GM23338 (cell line): ENCODE measurements around the gene FRS2. TPM values are rescaled to one million over a fixed set of nuclear protein-coding genes. Genes with fewer than 3 reads are reported as not detected.

Source experiments
- ATAC-seq: fragments of 200-7000 bp; cut with Tn5 transposase; 3 replicates; pipeline ENCODE4 v1.9.1; 2020
- DNase-seq: peaks from one replicate; pipeline ENCODE4 v3.0.0-alpha.2; 2015; ENCODE audit warnings: low spot score
- H2AFZ ChIP-seq: fragments of 200-600 bp; sonication (generic); 2 replicates; pipeline ENCODE4 v1.8.0; 2016; ENCODE audit warnings: antibody characterized with exemption, mild to moderate bottlenecking, moderate library complexity
- H3F3A ChIP-seq: fragments of 200-600 bp; sonication (generic); replicated peaks from 2 replicates; pipeline ENCODE4 v1.8.0; 2017; ENCODE audit warnings: antibody characterized with exemption, mixed run types, low read depth
- H3K27ac ChIP-seq: fragments of 200-600 bp; sonication (generic); 2 replicates; pipeline ENCODE4 v1.6.1; 2016; ENCODE audit warnings: low read depth
- H3K27me3 ChIP-seq: fragments of 200-600 bp; sonication (generic); 2 replicates; pipeline ENCODE4 v1.8.0; 2016; ENCODE audit warnings: mild to moderate bottlenecking, mixed run types, moderate library complexity; ENCODE audit not compliant: insufficient read depth
- H3K36me3 ChIP-seq: fragments of 200-600 bp; sonication (generic); 2 replicates; pipeline ENCODE4 v1.8.0; 2016; ENCODE audit warnings: mild to moderate bottlenecking; ENCODE audit not compliant: insufficient read depth
- H3K4me1 ChIP-seq: fragments of 200-600 bp; sonication (generic); 2 replicates; pipeline ENCODE4 v1.8.0; 2016; ENCODE audit warnings: mild to moderate bottlenecking, moderate library complexity; ENCODE audit not compliant: insufficient read depth
- H3K4me2 ChIP-seq: fragments of 200-600 bp; sonication (generic); 2 replicates; pipeline ENCODE4 v1.7.1; 2017; ENCODE audit warnings: mixed run types
- H3K4me3 ChIP-seq: fragments of 200-600 bp; sonication (generic); 2 replicates; pipeline ENCODE4 v1.6.1; 2016; ENCODE audit warnings: mixed run types
- H3K79me2 ChIP-seq: fragments of 200-600 bp; sonication (generic); replicated peaks from 2 replicates; pipeline ENCODE4 v1.8.0; 2017; ENCODE audit warnings: mild to moderate bottlenecking; ENCODE audit not compliant: insufficient read depth
- H3K9me2 ChIP-seq: fragments of 200-600 bp; sonication (generic); 2 replicates; pipeline ENCODE4 v1.8.0; 2017; ENCODE audit not compliant: insufficient read depth
- H4K20me1 ChIP-seq: fragments of 200-600 bp; sonication (generic); replicated peaks from 2 replicates; pipeline ENCODE4 v1.8.0; 2017; ENCODE audit warnings: mild to moderate bottlenecking; ENCODE audit not compliant: insufficient read depth
- H3K27ac Mint-ChIP-seq: 2 replicates; pipeline ENCODE4 v1.8.0; 2020; ENCODE audit warnings: inconsistent platforms, mild to moderate bottlenecking, moderate library complexity, mixed read lengths
- H3K27me3 Mint-ChIP-seq: 3 replicates; pipeline ENCODE4 v1.8.0; 2022; ENCODE audit warnings: low read depth, mild to moderate bottlenecking, moderate library complexity, mixed read lengths, inconsistent platforms; ENCODE audit not compliant: insufficient read depth, poor library complexity
- H3K36me3 Mint-ChIP-seq: 3 replicates; pipeline ENCODE4 v1.8.0; 2021; ENCODE audit warnings: low read depth, mild to moderate bottlenecking, inconsistent platforms, moderate library complexity, mixed read lengths
- H3K4me1 Mint-ChIP-seq: 3 replicates; pipeline ENCODE4 v1.8.0; 2020; ENCODE audit warnings: mild to moderate bottlenecking, inconsistent platforms, mixed read lengths
- H3K4me3 Mint-ChIP-seq: 3 replicates; pipeline ENCODE4 v1.8.0; 2021; ENCODE audit warnings: moderate library complexity, mild to moderate bottlenecking, inconsistent platforms, mixed read lengths
- H3K9me3 Mint-ChIP-seq: 3 replicates; pipeline ENCODE4 v1.8.0; 2020; ENCODE audit warnings: moderate library complexity, mild to moderate bottlenecking, inconsistent platforms, mixed read lengths
- CREB1 ChIP-seq: fragments of 250-450 bp; sonication (Bioruptor Pico); IDR thresholded peaks from 2 replicates; pipeline ENCODE4 v1.5.0; 2020; ENCODE audit warnings: low read depth, mild to moderate bottlenecking, moderate library complexity
- EZH2 ChIP-seq: fragments of 200-600 bp; sonication (generic); IDR thresholded peaks from one replicate; pipeline ENCODE4 v1.8.0; 2017; ENCODE audit warnings: antibody characterized with exemption, mild to moderate bottlenecking, low read depth; ENCODE audit not compliant: unreplicated experiment
- EZH2phosphoT487 ChIP-seq: fragments of 200-600 bp; sonication (generic); IDR thresholded peaks from one replicate; pipeline ENCODE4 v1.8.1; 2018; ENCODE audit warnings: antibody characterized with exemption; ENCODE audit not compliant: unreplicated experiment
- JUNB ChIP-seq: IDR thresholded peaks from one replicate; pipeline ENCODE4 v1.6.1; 2016; ENCODE audit warnings: antibody characterized with exemption; ENCODE audit not compliant: unreplicated experiment
- NANOG ChIP-seq: IDR thresholded peaks from 2 replicates; pipeline ENCODE4 v1.6.1; 2016; ENCODE audit warnings: antibody characterized with exemption, borderline replicate concordance
- POLR2AphosphoS5 ChIP-seq: IDR thresholded peaks from 2 replicates; pipeline ENCODE4 v1.6.1; 2016; ENCODE audit warnings: antibody characterized with exemption, low read depth
- STAT1 ChIP-seq: IDR thresholded peaks from one replicate; pipeline ENCODE4 v1.6.1; 2016; ENCODE audit warnings: antibody characterized with exemption; ENCODE audit not compliant: unreplicated experiment
- ZNF114 ChIP-seq: fragments of 250-450 bp; sonication (Bioruptor Pico); IDR thresholded peaks from 2 replicates; pipeline ENCODE4 v1.5.0; 2020; ENCODE audit warnings: mild to moderate bottlenecking, moderate library complexity
- ZNF331 ChIP-seq: fragments of 250-450 bp; sonication (Bioruptor Pico); IDR thresholded peaks from 2 replicates; pipeline ENCODE4 v1.5.0; 2020; ENCODE audit warnings: low read depth, mild to moderate bottlenecking, moderate library complexity
- ZNF462 ChIP-seq: fragments of 250-450 bp; sonication (Bioruptor Pico); IDR thresholded peaks from 2 replicates; pipeline ENCODE4 v1.5.0; 2020; ENCODE audit warnings: mild to moderate bottlenecking, moderate library complexity
- polyA plus RNA-seq: library from polyadenylated mRNA; unstranded; fragments of >200 nt; fragmentation: Nextera tagmentation; extraction: Ambion mirVana; gene quantifications from 2 replicates; pipeline ENCODE4 v1.2.1, GENCODE V29; 2016
- total RNA-seq: library from RNA; depleted of rRNA; stranded (reverse); fragments of >200 nt; shearing (Covaris generic); gene quantifications from 2 replicates; pipeline ENCODE4 v1.2.3, GENCODE V29; 2014
- TF ChIP-seq, protein P1 (sequence below): IDR thresholded peaks from 2 replicates; pipeline ENCODE4 v1.6.1; 2016; ENCODE audit warnings: antibody characterized with exemption
- TF ChIP-seq, protein P2 (sequence below): IDR thresholded peaks from one replicate; pipeline ENCODE4 v1.6.1; 2018; ENCODE audit warnings: antibody characterized with exemption; ENCODE audit not compliant: unreplicated experiment

FRS2 gene
- total and polyA plus RNA-seq, 2 experiments from 2014 or later = 34.3 to 45.0 TPM

DNA sequence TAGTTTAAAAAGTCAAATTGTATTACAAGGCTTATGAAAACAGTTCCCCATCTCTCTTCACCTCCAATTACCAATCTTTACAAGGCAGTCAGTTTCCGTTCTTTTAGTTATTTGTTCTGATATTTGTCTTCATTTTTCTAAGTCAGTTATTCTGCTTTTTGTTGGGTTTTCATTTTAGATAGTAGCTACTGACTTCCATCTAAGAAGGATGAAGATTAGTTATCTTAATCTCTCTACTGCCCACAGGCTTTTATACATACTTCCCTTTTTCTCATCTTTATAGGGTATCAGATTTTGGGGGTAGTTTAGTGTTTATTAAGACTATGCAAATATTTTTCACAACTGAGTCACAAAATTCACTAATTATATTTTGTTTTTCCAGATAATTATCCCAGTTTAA is 38.4 kb downstream of the FRS2 start:
- peaks cover 31% of the 10 kb centered on the region for H4K20me1 ChIP-seq
- H3K36me3 ChIP-seq = no peaks in the 10 kb centered on the region
- no peak overlapping the region for H3K27ac ChIP-seq
- no peak overlapping the region for H2AFZ ChIP-seq
- DNase-seq (no peak), ATAC-seq (no peak)
- H3K4me2 ChIP-seq = no peak overlapping the region
- H3K27ac Mint-ChIP-seq = no peak overlapping the region; the same call in 1 of the 2 replicates
- H3K4me1 ChIP-seq = peaks cover 41% of the 10 kb centered on the region
- TF ChIP-seq EZH2 (no peak), STAT1 (no peak), ZNF462 (CRISPR knock-in tag) (no peak), NANOG (no peak), JUNB (no peak), ZNF331 (CRISPR knock-in tag) (no peak), CREB1 (CRISPR knock-in tag) (no peak), ZNF114 (CRISPR knock-in tag) (no peak), EZH2phosphoT487 (no peak), POLR2AphosphoS5 (no peak)
- TF ChIP-seq, protein P1, sequence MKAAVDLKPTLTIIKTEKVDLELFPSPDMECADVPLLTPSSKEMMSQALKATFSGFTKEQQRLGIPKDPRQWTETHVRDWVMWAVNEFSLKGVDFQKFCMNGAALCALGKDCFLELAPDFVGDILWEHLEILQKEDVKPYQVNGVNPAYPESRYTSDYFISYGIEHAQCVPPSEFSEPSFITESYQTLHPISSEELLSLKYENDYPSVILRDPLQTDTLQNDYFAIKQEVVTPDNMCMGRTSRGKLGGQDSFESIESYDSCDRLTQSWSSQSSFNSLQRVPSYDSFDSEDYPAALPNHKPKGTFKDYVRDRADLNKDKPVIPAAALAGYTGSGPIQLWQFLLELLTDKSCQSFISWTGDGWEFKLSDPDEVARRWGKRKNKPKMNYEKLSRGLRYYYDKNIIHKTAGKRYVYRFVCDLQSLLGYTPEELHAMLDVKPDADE = no peak
- TF ChIP-seq, protein P2, sequence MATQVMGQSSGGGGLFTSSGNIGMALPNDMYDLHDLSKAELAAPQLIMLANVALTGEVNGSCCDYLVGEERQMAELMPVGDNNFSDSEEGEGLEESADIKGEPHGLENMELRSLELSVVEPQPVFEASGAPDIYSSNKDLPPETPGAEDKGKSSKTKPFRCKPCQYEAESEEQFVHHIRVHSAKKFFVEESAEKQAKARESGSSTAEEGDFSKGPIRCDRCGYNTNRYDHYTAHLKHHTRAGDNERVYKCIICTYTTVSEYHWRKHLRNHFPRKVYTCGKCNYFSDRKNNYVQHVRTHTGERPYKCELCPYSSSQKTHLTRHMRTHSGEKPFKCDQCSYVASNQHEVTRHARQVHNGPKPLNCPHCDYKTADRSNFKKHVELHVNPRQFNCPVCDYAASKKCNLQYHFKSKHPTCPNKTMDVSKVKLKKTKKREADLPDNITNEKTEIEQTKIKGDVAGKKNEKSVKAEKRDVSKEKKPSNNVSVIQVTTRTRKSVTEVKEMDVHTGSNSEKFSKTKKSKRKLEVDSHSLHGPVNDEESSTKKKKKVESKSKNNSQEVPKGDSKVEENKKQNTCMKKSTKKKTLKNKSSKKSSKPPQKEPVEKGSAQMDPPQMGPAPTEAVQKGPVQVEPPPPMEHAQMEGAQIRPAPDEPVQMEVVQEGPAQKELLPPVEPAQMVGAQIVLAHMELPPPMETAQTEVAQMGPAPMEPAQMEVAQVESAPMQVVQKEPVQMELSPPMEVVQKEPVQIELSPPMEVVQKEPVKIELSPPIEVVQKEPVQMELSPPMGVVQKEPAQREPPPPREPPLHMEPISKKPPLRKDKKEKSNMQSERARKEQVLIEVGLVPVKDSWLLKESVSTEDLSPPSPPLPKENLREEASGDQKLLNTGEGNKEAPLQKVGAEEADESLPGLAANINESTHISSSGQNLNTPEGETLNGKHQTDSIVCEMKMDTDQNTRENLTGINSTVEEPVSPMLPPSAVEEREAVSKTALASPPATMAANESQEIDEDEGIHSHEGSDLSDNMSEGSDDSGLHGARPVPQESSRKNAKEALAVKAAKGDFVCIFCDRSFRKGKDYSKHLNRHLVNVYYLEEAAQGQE = no peak
- H3K4me1 Mint-ChIP-seq = peaks cover 49% of the 10 kb centered on the region
- peaks cover 99% of the 10 kb centered on the region for H3K79me2 ChIP-seq
- no peaks in the 10 kb centered on the region for H3K9me3 Mint-ChIP-seq
- no peaks in the 10 kb centered on the region for H3K27me3 ChIP-seq
- H3K27me3 Mint-ChIP-seq = no peaks in the 10 kb centered on the region
- H3K36me3 Mint-ChIP-seq = no peaks in the 10 kb centered on the region
- no peak overlapping the region for H3K4me3 Mint-ChIP-seq
- H3K4me3 ChIP-seq = no peak overlapping the region
- H3F3A ChIP-seq = no peaks in the 10 kb centered on the region
- no peaks in the 10 kb centered on the region for H3K9me2 ChIP-seq
